ENCODE data around the gene FLT3. TPM values are rescaled to one million over a fixed set of nuclear protein-coding genes. Genes with fewer than 3 reads are reported as not detected.
A peak's percentile ranks its signal among the peaks of the same experiment; 100 is the strongest.
"Not testable (repeated sequence)": the region's sequence is repeated elsewhere in the genome, so short reads cannot be mapped to it uniquely, and the experiment has no call there.

FLT3 gene
- total RNA-seq, 2 donors from 2014 or later = 0.15 to 0.47 TPM

DNA sequence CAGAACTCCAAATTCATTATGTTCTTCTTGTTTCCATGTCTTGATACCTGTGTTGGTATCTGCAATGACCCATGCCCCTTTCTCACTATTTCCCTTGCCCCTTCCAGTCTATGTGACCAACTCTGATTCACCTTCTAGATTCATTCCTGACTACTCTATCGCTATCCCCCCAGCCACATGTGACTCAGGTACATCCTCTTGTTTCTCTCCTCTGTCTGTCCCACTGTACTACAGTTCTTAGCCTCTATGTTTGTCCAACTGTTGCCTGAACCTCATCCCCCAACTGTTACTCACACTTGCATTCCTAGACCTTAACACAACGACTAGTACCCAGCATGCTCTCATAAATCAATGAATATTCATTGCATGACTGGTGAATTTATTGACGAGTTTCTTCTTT, 10.0 kb upstream of the FLT3 start:
- intact Hi-C loops (cut with DNase I, micrococcal nuclease) = no loop called here
- DNase-seq (no peak), ATAC-seq (no peak)

DNA sequence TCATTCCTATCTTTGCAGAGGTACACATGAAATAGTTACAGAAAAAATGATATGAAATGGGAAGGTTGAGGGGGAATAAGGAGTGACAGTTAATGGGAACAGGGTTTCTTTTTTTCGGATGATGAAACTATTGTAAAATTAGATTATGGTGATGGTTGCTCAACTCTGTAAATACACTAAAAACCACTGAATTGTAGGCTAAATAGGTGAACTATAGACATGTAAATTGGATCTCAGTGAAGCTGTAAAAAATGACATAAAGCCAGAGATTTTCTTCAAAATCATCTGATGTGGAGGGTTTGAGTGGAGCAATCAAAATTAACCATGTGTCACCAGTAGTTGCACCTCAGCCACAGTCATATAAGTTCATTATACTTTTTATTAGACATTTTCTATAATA, 6.6 kb upstream of the FLT3 start:
- intact Hi-C loops (cut with DNase I, micrococcal nuclease) = no loop called here
- no peak for ATAC-seq
- no peak for DNase-seq

DNA sequence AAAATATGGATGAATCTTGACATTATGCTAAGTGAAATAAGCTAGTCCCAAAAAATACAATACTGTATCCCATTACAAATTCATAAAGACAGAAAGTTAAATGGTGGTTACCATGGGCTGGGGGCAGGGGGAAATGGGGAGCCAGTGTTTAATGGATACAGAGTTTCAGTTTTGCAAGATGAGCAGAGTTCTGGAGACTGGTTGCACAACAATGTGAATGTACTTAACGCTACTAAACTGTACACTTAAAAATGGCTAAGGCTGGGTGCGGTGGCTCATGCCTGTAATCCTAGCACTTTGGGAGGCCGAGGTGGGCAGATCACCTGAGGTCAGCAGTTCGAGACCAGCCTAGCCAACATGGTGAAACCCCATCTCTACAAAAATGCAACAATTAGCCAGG, 1.5 kb upstream of the FLT3 start:
- ATAC-seq; DNase-seq; intact Hi-C loops (cut with DNase I, micrococcal nuclease): not testable (repeated sequence)

DNA sequence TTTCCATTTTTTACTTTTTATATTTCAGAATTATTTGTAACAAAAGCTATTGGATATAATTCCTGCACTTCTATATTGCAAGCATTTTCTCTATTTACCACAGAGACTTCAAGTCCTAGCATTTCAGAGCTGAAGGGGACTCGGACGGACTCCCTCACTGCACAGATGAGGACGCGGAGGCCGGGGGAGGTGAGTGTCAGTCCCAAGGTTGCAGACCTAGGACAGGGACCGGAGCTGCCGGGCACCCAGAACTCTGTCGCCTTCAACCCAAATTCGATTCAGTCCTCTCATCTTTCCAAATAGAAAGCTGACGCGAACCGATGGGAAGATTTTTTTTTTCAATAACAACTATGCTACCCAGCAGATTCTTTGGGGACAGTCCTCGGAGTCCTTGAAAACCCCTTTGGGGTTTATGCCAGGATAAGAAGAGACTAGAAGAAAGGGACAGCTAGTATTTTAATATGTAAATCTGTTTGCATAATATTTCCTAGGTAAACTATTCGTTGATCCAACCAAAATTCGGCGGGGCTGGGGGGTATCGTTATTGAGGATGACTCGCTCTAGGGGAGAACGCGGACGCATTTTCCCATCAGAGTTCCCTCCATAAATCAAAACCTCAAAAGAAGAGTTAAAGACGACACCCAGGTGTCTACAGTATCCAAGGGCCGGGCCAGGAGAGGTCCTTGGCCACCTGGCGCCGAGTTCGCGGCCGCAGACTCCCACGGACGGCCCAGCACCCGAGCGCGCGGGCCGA, 803 bp downstream of the FLT3 start:
- intact Hi-C loops (cut with DNase I, micrococcal nuclease) = no loop called here
- no peak for ATAC-seq
- DNase-seq = no peak

DNA sequence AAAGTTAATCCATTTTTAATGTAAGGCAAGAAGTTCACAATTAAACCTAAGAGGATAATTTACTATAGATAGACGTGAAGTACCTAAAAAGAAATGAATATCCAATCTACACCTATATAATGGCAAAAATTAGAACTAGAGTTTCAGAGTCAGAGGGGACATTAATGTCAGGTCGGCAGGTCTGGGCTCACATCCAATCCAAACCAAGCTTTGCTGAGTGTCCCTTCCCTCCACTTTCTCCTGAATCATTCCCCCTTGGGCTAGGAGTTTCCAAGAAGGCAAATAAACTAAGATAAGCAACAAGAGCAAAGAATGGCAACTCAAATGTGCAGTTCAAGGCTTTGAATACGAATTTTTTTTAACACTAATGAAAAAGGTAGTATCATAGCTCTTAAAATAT, 2.9 kb downstream of the FLT3 start:
- DNase-seq (no peak), ATAC-seq (no peak)
- intact Hi-C loops (cut with DNase I, micrococcal nuclease) = no loop called here

DNA sequence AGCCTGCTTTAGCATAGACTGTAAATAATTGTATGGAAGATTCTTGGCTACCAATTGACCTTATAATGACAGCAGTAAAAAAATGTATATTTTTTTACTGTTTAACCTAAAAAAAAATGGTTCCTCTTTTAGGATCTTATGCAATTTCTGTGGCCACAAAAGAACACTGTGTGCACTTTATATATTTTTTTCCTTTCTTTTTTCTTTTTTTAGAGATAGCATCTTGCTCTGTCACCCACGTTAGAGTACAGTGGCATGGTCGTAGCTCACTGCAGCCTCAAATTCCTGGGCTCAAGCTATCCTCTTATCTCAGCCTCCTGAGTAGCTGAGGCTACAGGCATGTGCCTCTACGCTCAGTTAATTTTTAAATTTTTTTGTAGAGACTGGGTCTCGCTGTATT, 6.1 kb downstream of the FLT3 start:
- intact Hi-C loops (cut with DNase I, micrococcal nuclease) = no loop called here
- DNase-seq (no peak), ATAC-seq (no peak)

DNA sequence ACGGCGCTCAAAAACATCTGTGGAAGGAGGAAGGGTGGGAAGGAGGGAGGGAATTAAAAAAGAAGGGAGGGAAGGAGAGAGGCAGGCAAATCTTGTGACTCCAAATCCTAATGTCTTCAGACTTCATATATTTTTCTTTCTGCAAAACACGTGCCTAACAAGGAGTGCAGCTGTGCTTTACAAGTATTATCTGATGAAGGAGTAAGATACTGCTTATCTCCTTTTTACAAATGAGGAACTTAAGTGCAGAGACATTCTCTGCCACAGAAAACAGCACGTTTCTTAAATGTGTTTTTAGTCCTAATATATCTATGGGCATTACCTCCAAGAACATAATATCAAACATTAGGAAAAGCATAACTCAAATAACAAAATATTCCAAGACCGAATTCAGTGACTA, 6.5 kb downstream of the FLT3 start:
- intact Hi-C loops (cut with DNase I, micrococcal nuclease) = no loop called here
- ATAC-seq (no peak), DNase-seq (no peak)

DNA sequence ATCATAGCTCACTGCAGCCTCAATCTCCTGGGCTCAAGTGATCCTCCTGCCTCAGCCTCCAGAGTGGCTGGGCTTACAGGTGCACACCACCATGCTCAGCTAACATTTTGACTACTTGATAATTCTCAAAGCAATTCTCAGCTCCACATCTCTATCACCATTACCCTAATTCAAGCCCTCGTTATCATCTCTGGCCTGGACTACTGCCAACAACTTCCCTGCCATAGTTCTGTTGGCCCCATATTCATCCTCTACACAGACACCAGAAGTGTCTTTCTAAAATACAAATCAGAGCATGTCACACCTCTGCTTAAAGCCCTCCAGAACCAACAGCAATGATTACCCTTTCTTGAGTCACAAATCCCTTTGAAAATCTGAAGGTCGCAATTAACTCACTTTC, 7.9 kb downstream of the FLT3 start:
- DNase-seq = no peak
- intact Hi-C loops (cut with DNase I, micrococcal nuclease) = no loop called here
- no peak for ATAC-seq

DNA sequence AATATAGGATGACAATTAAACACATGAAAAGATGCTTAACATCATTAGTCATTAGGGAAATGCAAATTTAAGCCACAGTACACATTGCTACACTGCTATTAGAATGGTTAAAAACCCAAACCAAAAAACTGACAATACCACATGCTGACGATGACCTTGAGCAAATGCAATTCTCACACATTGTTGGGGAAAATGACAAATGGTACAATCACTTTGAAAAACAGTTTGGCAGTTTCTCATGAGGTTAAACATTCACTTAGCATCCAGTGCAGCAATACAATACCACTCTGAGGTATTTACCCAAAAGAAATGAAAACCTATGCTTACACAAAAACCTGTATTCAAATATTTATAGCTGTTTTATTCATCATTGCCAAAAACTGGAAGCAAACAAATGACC, 11.3 kb downstream of the FLT3 start:
- DNase-seq (no peak), ATAC-seq (no peak)
- intact Hi-C loops (cut with DNase I, micrococcal nuclease) = no loop called here

DNA sequence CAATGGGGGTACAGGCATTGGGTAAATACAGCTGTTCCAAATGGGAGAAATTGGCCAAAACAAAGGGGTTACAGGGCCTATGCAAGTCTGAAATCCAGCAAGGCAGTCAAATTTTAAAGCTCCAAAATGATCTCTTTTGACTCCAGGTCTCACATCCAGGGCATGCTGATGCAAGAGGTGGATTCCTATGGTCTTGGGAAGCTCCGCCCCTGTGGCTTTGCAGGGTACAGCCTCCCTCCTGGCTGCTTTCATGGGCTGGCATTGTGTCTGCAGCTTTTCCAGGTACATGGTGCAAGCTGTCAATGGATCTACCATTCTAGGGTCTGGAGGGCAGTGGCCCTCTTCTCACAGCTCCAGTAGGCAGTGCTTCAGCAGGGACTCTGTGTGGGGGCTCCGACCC, 22.6 kb downstream of the FLT3 start:
- ATAC-seq; DNase-seq; intact Hi-C loops (cut with DNase I, micrococcal nuclease): not testable (repeated sequence)

DNA sequence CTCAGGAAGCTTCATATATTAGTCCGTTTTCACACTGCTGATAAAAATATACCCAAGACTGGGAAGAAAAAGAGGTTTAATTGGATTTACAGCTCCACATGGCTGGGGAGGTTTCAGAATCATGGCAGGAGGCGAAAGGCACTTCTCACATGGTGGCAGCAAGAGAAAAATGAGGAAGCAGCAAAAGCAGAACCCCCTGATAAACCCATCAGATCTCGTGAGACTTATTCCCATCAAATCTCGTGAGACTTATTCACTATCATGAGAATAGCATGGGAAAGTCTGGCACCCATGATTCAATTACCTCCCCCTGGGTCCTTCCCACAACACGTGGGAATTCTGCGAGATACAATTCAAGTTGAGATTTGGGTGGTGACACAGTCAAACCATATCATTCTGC, 23.1 kb downstream of the FLT3 start:
- DNase-seq (no peak), ATAC-seq (no peak)
- intact Hi-C loops (cut with DNase I, micrococcal nuclease) = no loop called here

DNA sequence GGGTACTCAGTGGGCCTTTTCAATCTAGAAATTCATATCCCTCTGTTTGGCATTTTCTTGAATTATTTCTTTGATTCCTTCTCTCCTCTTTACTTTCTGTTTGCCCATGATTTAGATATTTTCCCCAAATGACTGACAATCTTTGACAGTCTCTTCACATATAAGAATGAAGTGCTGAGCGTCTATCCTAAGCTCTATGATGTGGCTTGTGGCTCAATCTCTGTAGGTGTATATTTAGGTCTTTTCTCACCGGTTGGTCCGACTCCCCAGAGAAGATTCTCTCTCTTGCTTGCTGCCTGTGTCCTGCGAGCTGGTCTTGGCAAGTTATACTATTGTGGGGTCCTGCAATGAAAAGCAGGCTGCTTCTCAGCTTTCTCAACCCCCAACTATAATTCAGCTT, 29.0 kb downstream of the FLT3 start:
- ATAC-seq (no peak), DNase-seq (no peak)
- intact Hi-C loops (cut with DNase I, micrococcal nuclease) = no loop called here

DNA sequence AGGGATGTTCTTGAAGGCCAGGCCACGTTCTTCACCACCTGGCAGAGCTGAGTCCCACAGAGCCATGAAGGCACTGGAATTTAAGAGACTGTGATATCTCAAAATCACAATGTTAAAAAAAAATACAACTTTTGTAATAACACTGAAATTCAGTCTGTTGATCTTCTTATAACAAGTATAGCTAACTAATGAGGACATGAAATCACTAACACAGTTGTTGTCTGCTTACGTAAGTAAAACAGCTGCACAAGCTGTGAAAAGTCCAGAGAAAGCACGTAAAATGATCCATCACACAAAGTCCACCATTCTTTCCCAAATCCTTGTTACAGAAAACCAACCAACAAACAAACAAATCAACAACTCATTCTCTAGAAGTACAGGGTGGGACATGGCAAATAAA, 32.9 kb downstream of the FLT3 start:
- DNase-seq (no peak), ATAC-seq (no peak)
- intact Hi-C loops (cut with DNase I, micrococcal nuclease) = no loop called here

DNA sequence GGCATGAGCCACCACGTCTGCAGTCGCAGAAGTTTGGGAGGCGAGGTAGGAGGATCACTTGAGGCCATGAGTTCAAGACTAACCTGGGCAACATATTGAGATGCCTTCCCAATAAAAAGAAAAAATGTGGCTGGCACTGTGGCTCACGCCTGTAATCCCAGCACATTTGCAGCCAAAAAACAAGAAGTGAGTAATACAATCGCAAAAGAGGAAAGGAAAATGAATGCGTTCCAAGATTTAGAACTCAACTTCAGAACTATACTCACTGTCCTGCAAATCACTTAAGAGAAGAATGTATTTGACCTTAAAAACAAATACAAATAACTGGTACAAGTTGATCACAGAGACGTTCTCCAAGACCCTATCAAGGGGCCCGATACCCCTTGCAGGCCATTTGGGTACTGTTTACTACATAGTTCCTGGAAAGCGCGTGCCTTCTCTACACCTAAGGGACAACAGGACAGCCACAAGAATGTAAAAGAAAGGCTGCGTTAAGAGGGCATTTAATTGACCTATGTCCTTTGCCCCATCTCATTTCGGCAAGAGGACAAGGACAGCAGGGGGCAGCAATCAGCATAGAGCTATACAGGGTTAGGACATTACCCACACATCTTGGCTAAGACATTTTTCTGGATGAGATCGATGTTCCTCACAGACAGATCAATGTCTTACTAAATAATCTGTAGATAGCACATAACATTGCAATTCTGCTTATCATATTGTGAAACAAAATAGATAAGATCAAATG, 41.3 kb downstream of the FLT3 start:
- ATAC-seq (peak; percentile 71), DNase-seq (peak in 1 of 2 donors; percentile 80)
- intact Hi-C loops (cut with DNase I, micrococcal nuclease) = no loop called here

DNA sequence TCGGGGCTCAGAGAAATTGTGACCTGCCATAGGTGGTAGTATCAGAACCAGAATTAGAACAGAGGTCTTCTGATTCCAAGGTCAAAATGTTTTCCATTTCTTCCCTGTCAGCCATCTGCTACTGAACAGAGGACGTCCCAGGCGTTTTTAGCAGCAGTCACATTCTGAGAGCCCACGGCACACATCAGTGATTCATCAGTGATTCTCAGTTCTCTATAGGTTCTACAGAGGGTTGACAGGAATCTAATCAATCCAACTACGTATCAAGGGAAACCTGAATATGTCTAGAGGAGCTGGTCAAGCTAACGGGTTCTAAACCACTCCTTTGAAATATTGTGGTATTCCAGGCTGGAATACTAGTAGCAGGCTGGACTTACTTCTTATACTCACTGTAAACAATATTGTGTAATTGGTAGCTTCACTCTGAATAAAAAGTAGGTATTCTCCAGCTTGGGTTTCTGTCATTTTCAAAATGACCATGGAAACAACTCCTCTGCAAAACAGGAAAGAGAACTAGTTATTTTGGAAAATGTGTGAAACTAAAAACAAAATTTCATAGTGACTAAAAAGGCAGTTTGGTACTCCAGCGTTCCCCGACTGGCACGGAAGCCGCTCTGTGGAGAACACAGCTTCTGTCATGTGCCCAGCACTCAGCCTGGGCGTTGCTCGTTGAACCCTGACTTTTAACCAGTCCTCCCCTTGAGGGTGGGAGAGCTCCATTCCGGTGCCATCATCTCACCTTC, 43.2 kb downstream of the FLT3 start:
- DNase-seq (peak in 1 of 2 donors; percentile 13), ATAC-seq (no peak)
- intact Hi-C loops (cut with DNase I, micrococcal nuclease) = no loop called here

DNA sequence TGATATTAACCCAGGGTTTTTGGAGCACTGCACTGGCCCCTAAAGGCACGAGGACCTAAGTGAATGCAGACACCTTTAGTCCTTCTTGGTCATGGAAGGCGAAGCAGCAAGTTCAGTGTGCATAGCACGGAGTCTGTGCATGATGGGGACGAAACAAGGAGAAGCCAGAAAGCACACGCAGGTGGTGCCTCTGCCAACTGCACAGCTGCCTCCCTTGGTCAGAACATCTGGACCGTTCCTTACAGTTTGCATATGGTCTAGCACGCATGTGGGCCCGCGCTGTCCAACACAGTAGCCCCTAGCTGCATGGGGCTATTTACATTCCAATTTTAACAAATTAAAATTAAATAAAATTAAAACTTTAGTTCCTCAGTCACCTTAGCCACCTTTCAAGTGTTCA, 44.0 kb downstream of the FLT3 start:
- ATAC-seq (no peak), DNase-seq (no peak)

DNA sequence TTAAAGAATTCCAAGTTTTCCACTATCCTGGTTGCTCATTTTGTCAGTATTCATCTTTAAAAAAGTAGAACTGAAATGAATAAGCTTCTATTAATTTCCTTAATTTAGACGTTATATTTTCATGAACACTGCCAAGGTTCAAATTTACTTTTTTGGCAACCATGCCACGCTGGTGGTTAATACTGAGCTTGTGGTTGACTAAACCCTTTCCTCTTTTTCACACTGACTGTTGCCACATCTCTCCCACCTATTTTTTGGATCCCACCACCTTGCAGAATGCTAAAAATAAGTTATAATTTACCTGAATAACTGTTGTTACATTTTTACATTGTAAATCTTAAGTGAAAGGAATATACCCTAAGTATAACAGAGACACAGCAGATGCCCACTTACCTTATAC, 45.0 kb downstream of the FLT3 start:
- DNase-seq (no peak), ATAC-seq (no peak)
- intact Hi-C loops (cut with DNase I, micrococcal nuclease) = no loop called here

More for the DNA sequence above, 44.0 kb downstream of the FLT3 start:
- intact Hi-C loops (cut with DNase I, micrococcal nuclease) = no loop called here

DNA sequence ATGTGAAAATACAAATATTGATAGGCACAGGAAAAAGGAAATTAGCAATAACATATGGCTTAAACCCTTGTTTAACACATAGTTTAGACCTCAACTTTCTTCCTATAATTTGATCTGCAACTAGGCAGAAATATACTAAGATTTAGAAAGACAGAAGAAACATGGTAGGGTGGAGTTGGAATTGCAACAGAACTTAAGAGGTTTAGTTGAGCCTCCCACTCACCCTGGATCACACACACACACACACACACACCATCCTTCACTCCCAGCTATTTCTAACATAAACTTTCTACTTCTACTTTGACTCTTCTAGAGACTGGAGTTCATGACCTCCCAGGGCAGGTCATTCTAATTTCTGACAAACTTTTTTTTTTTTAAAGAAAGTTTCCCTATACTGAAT, 47.4 kb downstream of the FLT3 start:
- no peak for ATAC-seq

DNA sequence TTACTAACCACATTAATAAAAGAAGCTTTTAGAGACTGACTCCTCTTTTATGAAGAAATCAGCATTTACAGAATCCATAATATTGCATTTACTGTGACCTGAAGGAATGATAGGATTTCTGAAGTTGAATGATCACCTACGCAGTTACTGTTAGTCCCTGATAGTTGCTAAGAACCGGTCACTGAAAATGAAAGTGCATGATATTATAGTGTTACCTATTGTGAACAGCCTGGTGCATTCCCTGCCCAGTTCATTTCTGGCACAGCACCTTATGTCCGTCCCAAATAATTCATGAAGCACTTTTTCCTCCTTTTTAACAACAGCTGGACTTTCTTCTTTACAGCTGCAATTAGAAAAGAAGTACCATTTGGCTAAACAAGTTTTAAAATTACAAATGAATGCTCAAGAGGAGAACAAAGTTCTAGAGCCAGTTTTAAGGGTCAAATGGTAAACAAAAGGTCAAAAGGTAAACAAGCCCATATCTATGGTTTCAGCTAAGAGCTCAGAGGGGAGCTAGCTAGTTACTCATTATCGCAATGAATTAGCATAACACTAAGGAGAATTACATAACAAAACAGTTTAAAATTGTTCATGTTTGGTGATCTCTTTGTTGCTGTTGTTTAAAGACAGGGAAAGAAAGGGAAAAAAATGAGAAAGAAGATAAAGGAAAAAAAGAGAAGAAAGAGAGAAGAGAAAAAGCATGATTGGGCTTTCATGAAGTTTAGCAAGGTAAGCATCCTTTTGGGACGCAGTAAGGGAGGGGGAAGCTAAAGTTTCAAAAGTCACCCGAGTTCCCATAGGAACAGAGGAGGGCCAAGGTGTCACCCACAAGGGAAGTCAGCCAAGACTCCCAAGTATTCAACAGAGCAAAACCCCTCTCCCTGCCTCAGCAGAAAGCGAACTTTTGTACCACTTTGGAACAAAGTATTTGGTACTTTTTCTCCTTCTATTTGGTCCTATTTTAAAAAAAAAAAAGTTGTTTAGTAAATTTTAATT, 50.2 kb downstream of the FLT3 start:
- no peak for DNase-seq
- no peak for ATAC-seq

More for the DNA sequence above, 47.4 kb downstream of the FLT3 start:
- intact Hi-C loops (cut with DNase I, micrococcal nuclease) = no loop called here
- DNase-seq = no peak

More for the DNA sequence above, 50.2 kb downstream of the FLT3 start:
- intact Hi-C loops (cut with DNase I, micrococcal nuclease) = no loop called here
